NCI-H2029 treated with DMSO at 0.1 percent for 48 hours (cell line): ENCODE results near the gene P3H4.

Experiments
- DNase-seq: peaks from one replicate; lab custom pipeline; 2025; lab: John Stamatoyannopoulos, UW

The P3H4 gene

GRCh38 chr17:41792845-41793783 lies 18.6 kb downstream of the P3H4 start:
- DNase-seq = no peak

- DNase-seq = no peak
Measured at GRCh38 chr17:41787021-41787418, 24.7 kb downstream of the P3H4 start.

GRCh38 chr17:41786227-41787020 lies 25.3 kb downstream of the P3H4 start, which contains the start of gene JUP:
TSS of gene JUP (minus strand) at chr17:41786711. CDS start at chr17:41771854, 14,857 bp downstream.
- DNase-seq = peak; percentile 98

GRCh38 chr17:41785859-41786226 lies 25.9 kb downstream of the P3H4 start:
- no peak for DNase-seq

- DNase-seq = no peak
Measured at GRCh38 chr17:41785091-41785858, 26.5 kb downstream of the P3H4 start.

GRCh38 chr17:41784207-41784744 lies 27.5 kb downstream of the P3H4 start:
- DNase-seq = no peak

GRCh38 chr17:41782142-41782541 lies 29.6 kb downstream of the P3H4 start:
- DNase-seq = no peak

- DNase-seq = no peak
Measured at GRCh38 chr17:41781404-41782110, 30.2 kb downstream of the P3H4 start.

GRCh38 chr17:41779954-41780353 lies 31.8 kb downstream of the P3H4 start:
- no peak for DNase-seq

- DNase-seq = peak; percentile 88
Measured at GRCh38 chr17:41777574-41778188, 34.1 kb downstream of the P3H4 start.

GRCh38 chr17:41777157-41777573 lies 34.6 kb downstream of the P3H4 start:
- DNase-seq = no peak

- peak; percentile 17 for DNase-seq
Measured at GRCh38 chr17:41776262-41776900, 35.4 kb downstream of the P3H4 start.

GRCh38 chr17:41775394-41776226 lies 36.1 kb downstream of the P3H4 start:
- no peak for DNase-seq

- no peak for DNase-seq
Measured at GRCh38 chr17:41773731-41774193, 38.0 kb downstream of the P3H4 start.

- DNase-seq = no peak
Measured at GRCh38 chr17:41773190-41773588, 38.6 kb downstream of the P3H4 start.

GRCh38 chr17:41772586-41773189 lies 39.1 kb downstream of the P3H4 start:
- DNase-seq = no peak

GRCh38 chr17:41772218-41772585 lies 39.5 kb downstream of the P3H4 start:
- no peak for DNase-seq

- no peak for DNase-seq
Measured at GRCh38 chr17:41771389-41772206, 40.2 kb downstream of the P3H4 start.
